ENCODE results near the gene RCN1.
"Not testable (repeated sequence)": the region's sequence is repeated elsewhere in the genome, so short reads cannot be mapped to it uniquely, and the experiment has no call there.

RCN1 gene

DNA sequence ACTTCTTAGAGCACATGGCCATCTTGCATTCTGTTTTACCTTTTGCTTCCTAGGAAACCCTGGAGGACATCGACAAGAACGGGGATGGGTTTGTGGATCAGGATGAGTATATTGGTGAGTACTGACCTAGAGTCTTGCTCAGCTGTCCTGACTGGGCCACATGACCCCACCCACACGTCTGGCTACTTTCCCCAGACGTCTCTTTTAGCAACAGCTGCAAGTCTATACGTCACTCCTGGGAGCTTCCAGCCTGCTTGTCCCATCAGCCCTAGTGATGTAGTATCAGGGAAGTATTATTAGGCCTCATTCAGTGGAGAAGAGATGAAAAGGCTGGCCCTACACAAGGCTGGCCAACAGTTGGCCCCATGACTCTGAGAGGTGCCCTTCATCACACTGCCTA lies 9.6 kb downstream of the RCN1 start:
- in situ Hi-C loops (cut with HindIII; ENCODE audit: low sequenced_read_pairs), result no loop called here
- H3K4me3 ChIP-seq (ENCODE audit: low read depth, low read length), result no peak overlapping the region
- TF ChIP-seq, protein P1, sequence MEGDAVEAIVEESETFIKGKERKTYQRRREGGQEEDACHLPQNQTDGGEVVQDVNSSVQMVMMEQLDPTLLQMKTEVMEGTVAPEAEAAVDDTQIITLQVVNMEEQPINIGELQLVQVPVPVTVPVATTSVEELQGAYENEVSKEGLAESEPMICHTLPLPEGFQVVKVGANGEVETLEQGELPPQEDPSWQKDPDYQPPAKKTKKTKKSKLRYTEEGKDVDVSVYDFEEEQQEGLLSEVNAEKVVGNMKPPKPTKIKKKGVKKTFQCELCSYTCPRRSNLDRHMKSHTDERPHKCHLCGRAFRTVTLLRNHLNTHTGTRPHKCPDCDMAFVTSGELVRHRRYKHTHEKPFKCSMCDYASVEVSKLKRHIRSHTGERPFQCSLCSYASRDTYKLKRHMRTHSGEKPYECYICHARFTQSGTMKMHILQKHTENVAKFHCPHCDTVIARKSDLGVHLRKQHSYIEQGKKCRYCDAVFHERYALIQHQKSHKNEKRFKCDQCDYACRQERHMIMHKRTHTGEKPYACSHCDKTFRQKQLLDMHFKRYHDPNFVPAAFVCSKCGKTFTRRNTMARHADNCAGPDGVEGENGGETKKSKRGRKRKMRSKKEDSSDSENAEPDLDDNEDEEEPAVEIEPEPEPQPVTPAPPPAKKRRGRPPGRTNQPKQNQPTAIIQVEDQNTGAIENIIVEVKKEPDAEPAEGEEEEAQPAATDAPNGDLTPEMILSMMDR (IDR thresholded peaks at IDR 0.05; ENCODE audit: low read depth, low read length, missing control alignments), result no peak
- DNase-seq (ENCODE audit: low read depth), result no peak

DNA sequence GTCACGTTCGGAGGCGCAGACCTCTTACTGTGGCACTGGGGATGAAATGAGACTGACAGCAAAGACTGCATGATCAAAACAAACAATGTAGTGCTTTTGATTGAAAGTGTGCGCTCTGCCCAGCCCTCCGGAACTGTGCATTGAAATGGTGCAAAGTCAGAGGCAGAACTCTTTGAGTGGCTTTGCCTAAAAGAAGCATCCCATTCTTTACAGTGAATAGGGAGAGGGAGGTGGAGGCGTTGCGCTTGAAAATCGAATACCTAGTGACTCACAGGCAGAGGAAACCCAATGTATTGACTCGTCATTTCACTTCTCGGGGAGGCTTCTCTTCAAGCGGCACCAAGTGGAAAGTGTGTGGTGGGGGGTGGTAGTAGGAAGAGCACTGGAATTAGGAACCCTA lies 10.9 kb downstream of the RCN1 start:
- no peak overlapping the region for H3K4me3 ChIP-seq (ENCODE audit: low read depth, low read length)
- in situ Hi-C loops (cut with HindIII; ENCODE audit: low sequenced_read_pairs), result no loop called here
- TF ChIP-seq, protein P1 (IDR thresholded peaks at IDR 0.05; ENCODE audit: low read depth, low read length, missing control alignments), result no peak
- no peak for DNase-seq (ENCODE audit: low read depth)

DNA sequence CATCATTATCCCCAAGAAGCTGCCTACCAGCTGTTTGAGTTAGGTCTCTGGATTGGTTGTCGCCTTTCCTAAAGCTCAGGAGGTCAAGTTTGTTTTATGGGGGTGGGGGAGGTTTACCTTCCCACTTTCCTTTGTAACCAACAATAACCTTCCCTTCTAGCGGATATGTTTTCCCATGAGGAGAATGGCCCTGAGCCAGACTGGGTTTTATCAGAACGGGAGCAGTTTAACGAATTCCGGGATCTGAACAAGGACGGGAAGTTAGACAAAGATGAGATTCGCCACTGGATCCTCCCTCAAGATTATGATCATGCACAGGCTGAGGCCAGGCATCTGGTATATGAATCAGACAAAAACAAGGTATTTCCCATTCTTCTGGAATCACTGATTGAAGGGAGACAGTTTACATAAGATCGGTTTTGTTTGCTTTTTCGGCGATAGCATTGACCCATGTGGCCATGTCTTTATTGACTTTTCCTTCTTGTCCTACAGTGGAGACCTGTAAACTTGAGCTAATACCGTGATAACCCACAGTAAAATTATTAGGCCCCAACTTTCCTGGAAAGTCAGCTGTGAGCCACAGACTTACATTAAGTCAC lies 12.3 kb downstream of the RCN1 start:
- H3K4me3 ChIP-seq (ENCODE audit: low read depth, low read length); DNase-seq (ENCODE audit: low read depth); in situ Hi-C loops (cut with HindIII; ENCODE audit: low sequenced_read_pairs): not testable (repeated sequence)

DNA sequence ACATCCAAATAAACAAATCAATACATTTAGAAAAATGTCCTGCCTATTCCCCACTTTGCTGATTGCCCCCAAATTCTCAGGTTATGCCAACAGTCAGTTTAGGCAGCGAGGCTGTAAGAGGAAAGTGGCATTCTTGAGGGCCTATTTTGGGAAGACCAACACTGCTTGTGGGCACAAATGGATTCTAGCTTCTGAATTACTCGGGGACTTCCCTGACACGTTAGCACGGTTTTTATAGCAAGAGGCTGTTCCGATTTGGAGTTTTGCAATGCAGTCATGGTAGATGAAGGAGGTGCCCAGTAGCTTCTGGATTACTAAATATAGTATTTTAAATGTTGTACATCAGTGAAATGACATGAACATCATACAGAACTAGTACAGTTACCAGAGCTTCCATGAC lies 13.1 kb downstream of the RCN1 start:
- H3K4me3 ChIP-seq (ENCODE audit: low read depth, low read length), result no peak overlapping the region
- in situ Hi-C loops (cut with HindIII; ENCODE audit: low sequenced_read_pairs), result no loop called here
- no peak for DNase-seq (ENCODE audit: low read depth)
- TF ChIP-seq, protein P1 (IDR thresholded peaks at IDR 0.05; ENCODE audit: low read depth, low read length, missing control alignments), result no peak

DNA sequence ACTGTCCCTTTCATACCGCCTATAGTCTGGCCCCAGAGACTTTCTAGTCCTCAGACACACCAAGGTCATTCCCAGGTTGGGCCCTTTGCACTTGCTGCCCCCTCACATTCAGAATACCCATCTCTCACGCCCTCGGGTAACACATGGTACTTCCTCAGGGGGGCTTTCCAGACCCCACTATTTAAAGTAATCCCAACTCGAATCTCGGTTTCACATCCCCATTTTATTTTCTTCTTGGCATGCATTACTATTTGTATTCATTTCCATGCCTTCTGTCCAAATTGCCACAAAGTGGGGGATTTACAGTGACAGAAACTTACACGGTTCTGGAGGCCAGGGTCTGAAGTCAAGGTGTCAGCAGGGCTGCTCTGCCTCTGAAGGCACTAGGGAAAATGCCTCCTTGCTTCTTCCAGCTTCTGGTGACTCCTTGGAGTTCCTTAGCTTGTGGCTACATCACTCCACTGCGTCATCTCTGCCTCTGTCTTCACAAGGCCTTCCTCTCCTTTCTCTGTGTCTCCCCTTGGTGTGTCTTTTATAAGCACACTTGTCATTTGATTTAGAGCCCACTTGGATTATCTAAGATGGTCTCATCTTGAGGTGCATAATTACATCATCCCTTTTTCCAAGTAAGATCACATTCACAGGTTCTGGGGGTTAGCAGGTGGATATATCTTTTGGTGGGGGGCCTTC lies 15.1 kb downstream of the RCN1 start:
- H3K4me3 ChIP-seq (ENCODE audit: low read depth, low read length), result no peak overlapping the region
- no peak for DNase-seq (ENCODE audit: low read depth)
- in situ Hi-C loops (cut with HindIII; ENCODE audit: low sequenced_read_pairs), result no loop called here
- TF ChIP-seq, protein P1 (IDR thresholded peaks at IDR 0.05; ENCODE audit: low read depth, low read length, missing control alignments), result no peak

DNA sequence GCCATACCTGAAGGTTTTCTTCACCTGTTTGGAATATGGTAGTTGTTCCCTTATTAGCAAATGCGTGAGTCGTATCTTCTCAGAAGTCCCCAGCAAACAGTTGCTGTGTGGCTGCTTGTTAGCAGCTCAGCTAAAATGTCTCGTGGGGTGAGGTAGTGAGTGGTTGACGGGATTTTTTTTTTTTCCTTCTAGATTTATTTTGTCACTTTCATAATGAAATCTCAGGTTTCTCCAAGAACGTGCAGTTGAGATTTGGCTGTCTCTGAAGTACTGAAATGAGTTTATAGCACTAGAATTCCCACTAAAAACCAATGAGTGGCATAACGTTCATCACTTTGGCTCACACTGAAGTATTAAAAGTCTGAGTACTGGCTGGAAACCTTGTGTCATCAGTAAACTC lies 16.8 kb downstream of the RCN1 start:
- H3K4me3 ChIP-seq (ENCODE audit: low read depth, low read length), result no peak overlapping the region
- in situ Hi-C loops (cut with HindIII; ENCODE audit: low sequenced_read_pairs), result no loop called here
- no peak for DNase-seq (ENCODE audit: low read depth)
- TF ChIP-seq, protein P1 (IDR thresholded peaks at IDR 0.05; ENCODE audit: low read depth, low read length, missing control alignments), result no peak

DNA sequence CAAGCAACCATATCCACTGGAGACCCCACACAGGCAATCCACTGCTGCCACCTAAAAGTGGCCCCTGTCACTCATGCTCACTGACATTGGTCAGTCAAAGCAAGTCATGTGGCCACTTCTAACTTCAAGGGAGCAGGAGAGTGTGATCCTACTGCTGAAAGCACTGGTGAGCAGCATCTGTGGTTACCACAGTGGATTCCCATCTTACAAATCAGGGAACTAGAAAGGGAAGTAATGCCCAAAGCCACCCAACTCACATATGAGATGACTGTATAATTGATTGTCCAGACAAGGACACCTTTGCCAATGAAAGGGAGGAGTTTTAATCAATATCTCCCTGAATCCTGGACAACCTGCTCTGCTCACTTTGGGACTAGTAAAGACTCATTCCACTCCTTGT lies 17.7 kb downstream of the RCN1 start:
- H3K4me3 ChIP-seq (ENCODE audit: low read depth, low read length), result no peak overlapping the region
- TF ChIP-seq, protein P1 (IDR thresholded peaks at IDR 0.05; ENCODE audit: low read depth, low read length, missing control alignments), result no peak
- no peak for DNase-seq (ENCODE audit: low read depth)
- in situ Hi-C loops (cut with HindIII; ENCODE audit: low sequenced_read_pairs), result no loop called here
